GM12892 (cell line): ENCODE measurements around the gene VASH1.

ENCODE experiments used
- POLR2A ChIP-seq: IDR thresholded peaks from 2 replicates; pipeline ENCODE4 v1.6.1; 2011; ENCODE audit warnings: low read depth, low read length, control low read depth
- POLR2AphosphoS5 ChIP-seq: IDR thresholded peaks from 2 replicates; pipeline ENCODE4 v1.6.1; 2011; ENCODE audit warnings: low read depth, low read length, control low read depth
- TAF1 ChIP-seq: IDR thresholded peaks from 2 replicates; pipeline ENCODE4 v1.6.1; 2011; ENCODE audit warnings: low read depth, mild to moderate bottlenecking, control low read depth, low read length, borderline replicate concordance

- TF ChIP-seq POLR2A (no peak), TAF1 (no peak), POLR2AphosphoS5 (no peak)
These were observed 43.6 kb upstream of the VASH1 start for GRCh38 chr14:76717508-76718290.
